ENCODE measurements around the gene SLC7A4. TPM values are rescaled to one million over a fixed set of nuclear protein-coding genes. Genes with fewer than 3 reads are reported as not detected.

The SLC7A4 gene
- total and polyA plus RNA-seq, 12 donors = 0.07 to 0.78 (median 0.17) TPM; not detected in 7

- peaks cover 0 to 2% (median under 1%) of the 10 kb centered on the region in 9 donors for H3K4me1 ChIP-seq
- H3K36me3 ChIP-seq = peaks cover 0 to 91% (median 23%) of the 10 kb centered on the region in 9 donors
- no peak overlapping the region for H3K4me3 ChIP-seq
- peak in 1 of 8 donors; percentile 15 for ATAC-seq
- no peak overlapping the region for H3K27ac ChIP-seq
- DNase-seq = no peak
- H3K27me3 ChIP-seq = no peaks in the 10 kb centered on the region
- no peaks in the 10 kb centered on the region for H3K9me3 ChIP-seq
- intact Hi-C loops (cut with DNase I) = loop anchor here in 3 of 10 donors (10.0 kb wide), 3 partner anchors 56 to 104 kb away; partner anchors contain the start of genes CRKL (in 2 of the 3) and LRRC74B (in 1 of the 3)
- WGBS, 2 donors = 90 to 93% methylated on average over 16 of the region's 16 CpGs
- TF ChIP-seq CTCF (IDR thresholded peaks at IDR 0.05) = no peak
Observed at GRCh38 chr22:20988573-20989322, 43.6 kb downstream of the SLC7A4 start.

GRCh38 chr22:20987375-20987774 is 45.0 kb downstream of the SLC7A4 start:
- TF ChIP-seq CTCF (IDR thresholded peaks at IDR 0.05) = no peak
- no peak for ATAC-seq
- Histone ChIP-seq H3K4me1 (peaks cover 5 to 15% (median 13%) of the 10 kb centered on the region in 9 donors), H3K27me3 (no peaks in the 10 kb centered on the region), H3K4me3 (no peak overlapping the region), H3K36me3 (peaks cover 0 to 81% (median 19%) of the 10 kb centered on the region in 9 donors), H3K9me3 (no peaks in the 10 kb centered on the region), H3K27ac (no peak overlapping the region)
- WGBS, 2 donors = 93 to 94% methylated on average over 14 of the region's 14 CpGs
- intact Hi-C loops (cut with DNase I) = loop anchor here in 3 of 10 donors (10.0 kb wide), 3 partner anchors 57 to 103 kb away; partner anchors contain the start of genes CRKL (in 2 of the 3) and LRRC74B (in 1 of the 3)
- DNase-seq = peak in 1 of 2 donors; percentile 11

- peaks cover 6 to 18% (median 16%) of the 10 kb centered on the region in 9 donors for H3K4me1 ChIP-seq
- DNase-seq (no peak), ATAC-seq (no peak)
- no peaks in the 10 kb centered on the region for H3K27me3 ChIP-seq
- H3K9me3 ChIP-seq = no peaks in the 10 kb centered on the region
- WGBS, 2 donors = 95% methylated on average over 1 of the region's 1 CpG
- intact Hi-C loops (cut with DNase I) = loop anchor here in 3 of 10 donors (10.0 kb wide), 3 partner anchors 58 to 102 kb away; partner anchors contain the start of genes CRKL (in 2 of the 3) and LRRC74B (in 1 of the 3)
- H3K27ac ChIP-seq = no peak overlapping the region
- H3K4me3 ChIP-seq = no peak overlapping the region
- peaks cover 0 to 71% (median 11%) of the 10 kb centered on the region in 9 donors for H3K36me3 ChIP-seq
- TF ChIP-seq CTCF (IDR thresholded peaks at IDR 0.05) = no peak
Observed at GRCh38 chr22:20986365-20986764, 46.0 kb downstream of the SLC7A4 start.

- no peak for TF ChIP-seq CTCF (IDR thresholded peaks at IDR 0.05)
- DNase-seq (no peak), ATAC-seq (no peak)
- Histone ChIP-seq H3K9me3 (no peaks in the 10 kb centered on the region), H3K4me3 (no peak overlapping the region), H3K36me3 (peaks cover 0 to 64% (median 11%) of the 10 kb centered on the region in 9 donors), H3K4me1 (peaks cover 12 to 25% (median 22%) of the 10 kb centered on the region in 9 donors), H3K27me3 (no peaks in the 10 kb centered on the region), H3K27ac (no peak overlapping the region)
- 94% methylated on average over 7 of the region's 7 CpGs for WGBS, 2 donors
- intact Hi-C loops (cut with DNase I) = loop anchor here in 3 of 10 donors (10.0 kb wide), 3 partner anchors 59 to 101 kb away; partner anchors contain the start of genes CRKL (in 2 of the 3) and LRRC74B (in 1 of the 3)
Observed at GRCh38 chr22:20985720-20986119, 46.6 kb downstream of the SLC7A4 start.
